Mammary epithelial cell (primary cell): ENCODE results near the gene RPS6KA2.
"Not testable (repeated sequence)": the region's sequence is repeated elsewhere in the genome, so short reads cannot be mapped to it uniquely, and the experiment has no call there.

Experiments used
- CTCF ChIP-seq, 2 donors: IDR thresholded peaks in 1 of 2; conservative IDR thresholded peaks in 1 of 2; 2 replicates each; pipeline ENCODE4 v1.5.1; 2011 to 2012; ENCODE audit warnings: inconsistent platforms in 2 of 2, low read length in 2 of 2, mild to moderate bottlenecking in 2 of 2, control low read depth in 1 of 2, low read depth in 1 of 2; ENCODE audit not compliant: insufficient read depth in 1 of 2; ENCODE audit errors: extremely low read depth in 1 of 2
- EZH2 ChIP-seq: IDR thresholded peaks from 2 replicates; pipeline ENCODE4 v1.6.1; 2012; ENCODE audit warnings: low read length, inconsistent platforms, borderline replicate concordance

GRCh38 chr6:166387098-166387497 is 240.0 kb downstream of the RPS6KA2 start:
- not testable (repeated sequence) for TF ChIP-seq CTCF (conservative IDR thresholded peaks at IDR 0.05 in 1 of 2, IDR thresholded peaks at IDR 0.05 in 1 of 2; ENCODE audit: extremely low read depth in 1 of 2, insufficient read depth in 1 of 2, low read depth in 1 of 2, low read length in 2 of 2); EZH2
